Stimulated activated CD8-positive, alpha-beta memory T cell treated with anti-CD3 and anti-CD28 coated beads, Interleukin-2, amount 100 ng/mL, for 1 hour (primary cell): ENCODE measurements around the gene COG3.

Experiments used
- DNase-seq, 2 donors: peaks; one replicate each; pipeline ENCODE4 v3.0.0-alpha.2; 2020; ENCODE audit warnings: low read depth in 2 of 2

Gene COG3

DNA sequence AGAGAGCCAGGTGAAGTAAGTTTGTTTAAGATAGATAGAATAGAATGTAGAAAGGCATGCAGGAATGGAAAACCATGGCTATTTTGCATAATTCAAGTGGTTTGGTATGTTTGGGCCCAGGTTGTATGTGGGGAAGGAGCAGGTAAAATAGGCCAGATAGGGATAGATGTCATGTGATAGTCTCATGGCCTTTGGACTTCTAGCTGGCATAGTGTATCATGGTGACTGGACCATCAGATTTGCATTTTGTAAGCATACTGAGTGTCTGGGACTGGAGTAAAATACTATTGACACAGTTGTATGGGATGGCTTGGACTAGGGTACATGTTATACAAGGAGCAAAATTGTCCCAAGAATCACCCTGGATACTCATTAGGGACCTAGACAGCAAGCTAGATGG lies 38.9 kb downstream of the COG3 start:
- DNase-seq, result no peak

DNA sequence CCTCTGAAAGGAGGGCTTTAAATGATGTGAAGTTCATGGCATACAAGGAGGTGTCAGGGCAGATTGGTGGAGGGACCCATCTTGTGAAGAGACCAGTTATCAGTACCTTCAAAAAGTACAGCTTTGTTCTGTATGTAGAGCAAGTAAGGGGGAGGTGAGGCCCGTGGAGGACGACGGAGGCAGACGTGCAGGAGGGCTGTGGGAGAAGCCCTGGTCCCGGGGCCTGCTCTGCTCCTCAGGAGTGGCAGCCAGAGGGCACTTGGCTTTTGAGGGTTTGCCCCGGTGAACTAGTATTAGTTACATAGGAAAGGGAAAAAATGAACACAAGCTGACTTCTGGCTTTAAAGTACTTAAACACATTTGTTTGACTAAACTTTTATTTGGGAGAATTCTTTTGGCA lies 42.1 kb downstream of the COG3 start:
- no peak for DNase-seq

DNA sequence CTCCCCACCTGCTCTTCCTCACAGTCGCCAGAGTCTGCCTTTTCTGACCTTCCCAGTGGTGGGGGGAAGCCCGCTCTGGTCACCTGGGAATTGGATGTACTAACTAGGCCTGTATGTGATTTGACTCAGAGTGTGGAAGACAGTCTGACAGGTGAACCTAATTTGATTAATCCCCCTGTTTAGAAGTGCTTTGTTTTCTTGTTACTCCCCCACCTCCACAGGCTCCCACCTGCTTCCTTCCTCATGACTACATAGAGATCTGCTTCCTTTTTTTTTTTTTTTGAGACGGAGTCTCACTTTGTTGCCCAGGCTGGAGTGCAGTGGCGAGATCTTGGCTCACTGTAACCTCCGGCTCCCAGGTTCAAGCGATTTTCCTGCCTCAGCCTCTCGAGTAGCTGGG lies 44.0 kb downstream of the COG3 start:
- DNase-seq, result no peak

DNA sequence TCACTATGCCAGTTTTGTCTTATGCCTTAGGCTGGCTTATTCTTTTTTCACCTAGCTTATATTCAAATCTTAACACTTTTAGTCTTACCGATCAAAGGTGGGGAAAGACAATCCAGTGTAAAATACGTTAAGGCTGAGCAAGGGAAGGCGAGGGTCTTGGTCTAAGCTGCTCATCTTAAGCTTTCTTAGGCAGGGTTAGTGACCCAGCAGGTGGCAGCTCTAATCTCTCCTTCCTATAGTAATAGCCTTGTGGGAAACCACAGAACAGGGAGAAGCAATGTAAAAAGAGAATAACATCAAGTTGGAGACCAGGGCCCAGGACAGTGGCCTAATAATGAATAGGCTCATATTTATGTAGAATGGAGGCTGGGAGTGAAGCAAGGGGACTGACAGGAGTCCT lies 45.9 kb downstream of the COG3 start:
- DNase-seq, result no peak

DNA sequence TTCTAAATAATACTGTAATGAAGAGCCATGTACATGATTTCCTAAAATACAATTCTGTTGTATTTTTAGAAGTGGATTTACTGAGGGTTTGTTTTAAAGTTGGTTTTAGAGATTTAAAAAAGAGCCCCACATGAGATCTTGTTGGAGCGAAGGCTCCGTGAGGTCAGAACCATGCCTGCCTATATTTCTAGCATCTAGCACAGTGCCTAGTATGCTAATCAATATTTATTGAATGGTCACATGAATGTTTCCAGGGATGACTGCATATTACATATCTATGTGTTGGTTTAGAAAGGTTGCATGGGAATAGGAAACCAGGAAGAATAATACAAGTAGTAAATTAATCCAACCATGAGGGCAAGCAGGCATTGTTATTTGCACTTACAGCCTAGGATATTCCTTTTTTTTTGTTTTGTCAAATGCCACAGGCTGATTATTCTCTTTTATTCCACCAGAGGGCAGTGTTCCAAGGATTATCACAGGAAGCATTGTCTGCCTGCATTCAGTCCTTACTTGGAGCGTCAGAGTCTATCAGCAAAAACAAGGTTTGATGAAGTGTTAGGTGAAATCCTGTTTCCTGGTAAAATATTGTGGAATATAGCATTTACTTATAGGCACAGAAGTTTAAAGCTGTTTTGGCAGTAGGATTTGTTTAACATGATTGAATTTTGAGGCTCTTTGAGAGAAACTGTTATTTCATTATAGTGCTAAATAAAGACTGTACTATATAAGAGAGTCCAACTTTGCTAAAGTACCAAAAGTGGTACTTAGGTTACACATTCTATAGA lies 46.8 kb downstream of the COG3 start:
- no peak for DNase-seq

DNA sequence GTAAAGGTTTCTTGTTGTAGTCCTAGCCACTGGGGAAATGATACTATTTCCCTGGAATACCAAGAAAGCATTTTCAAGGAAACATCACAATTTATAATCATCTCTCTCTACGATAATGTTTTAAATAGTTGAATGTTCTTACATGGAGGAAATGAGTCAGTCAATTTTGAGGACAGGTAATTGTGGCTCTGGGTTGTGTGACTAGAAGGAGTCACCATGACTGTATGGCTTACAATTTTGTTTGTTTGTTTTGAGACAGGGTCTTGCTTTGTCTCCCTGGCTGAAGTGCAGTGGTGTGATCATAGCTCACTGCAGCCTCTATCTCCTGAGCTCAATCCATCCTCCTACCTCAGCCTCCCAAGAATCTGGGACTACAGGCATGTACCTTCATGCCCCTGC lies 47.4 kb downstream of the COG3 start:
- DNase-seq, result no peak

DNA sequence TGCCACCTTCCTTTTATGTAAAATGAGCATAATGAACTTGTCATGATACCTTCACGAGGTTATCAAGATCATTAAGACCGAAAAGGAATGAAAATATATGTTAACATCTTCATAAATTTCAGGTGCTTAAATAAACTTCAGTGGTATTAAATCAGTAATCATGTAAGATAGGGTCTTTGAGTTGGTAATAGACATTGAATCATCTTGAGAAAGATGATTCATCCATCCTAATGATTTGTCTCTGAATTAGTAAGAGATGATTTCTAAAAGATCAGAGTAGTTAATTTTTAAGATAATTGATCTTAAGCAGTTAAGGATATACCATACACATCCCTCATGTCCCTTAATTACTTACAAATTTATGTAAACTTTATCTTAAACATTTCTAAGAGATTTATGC lies 52.0 kb downstream of the COG3 start:
- DNase-seq, result no peak

DNA sequence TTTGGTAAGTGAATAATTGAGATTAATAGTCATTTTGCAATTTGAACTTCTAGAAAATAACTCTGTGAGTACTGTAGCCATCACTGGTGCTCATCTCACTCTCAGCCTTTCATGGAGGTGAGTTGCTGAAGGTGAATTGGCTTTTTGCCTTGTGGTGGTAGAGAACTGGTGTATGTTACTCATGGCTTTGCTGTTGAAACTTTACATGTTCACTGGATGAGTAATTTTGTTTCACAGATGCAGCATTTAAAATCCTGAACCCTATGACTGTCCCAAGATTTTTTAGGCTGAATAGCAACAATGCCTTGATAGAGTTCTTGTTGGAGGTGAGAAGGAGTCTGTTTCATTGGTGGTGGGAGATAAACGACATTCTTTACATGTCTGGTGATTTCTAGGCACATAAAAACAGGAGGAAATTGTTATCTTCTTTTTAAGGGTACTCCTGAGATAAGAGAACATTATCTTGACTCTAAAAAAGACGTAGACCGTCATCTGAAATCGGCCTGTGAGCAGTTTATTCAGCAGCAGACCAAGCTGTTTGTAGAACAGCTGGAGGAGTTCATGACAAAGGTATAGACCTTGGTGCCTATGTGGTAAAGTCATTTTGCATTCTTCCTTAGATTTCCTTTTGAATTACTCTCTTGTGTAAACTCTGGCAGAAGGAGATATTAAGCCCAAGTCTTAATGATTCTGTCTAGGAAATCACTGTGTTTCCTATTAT lies 53.9 kb downstream of the COG3 start:
- DNase-seq, result no peak

DNA sequence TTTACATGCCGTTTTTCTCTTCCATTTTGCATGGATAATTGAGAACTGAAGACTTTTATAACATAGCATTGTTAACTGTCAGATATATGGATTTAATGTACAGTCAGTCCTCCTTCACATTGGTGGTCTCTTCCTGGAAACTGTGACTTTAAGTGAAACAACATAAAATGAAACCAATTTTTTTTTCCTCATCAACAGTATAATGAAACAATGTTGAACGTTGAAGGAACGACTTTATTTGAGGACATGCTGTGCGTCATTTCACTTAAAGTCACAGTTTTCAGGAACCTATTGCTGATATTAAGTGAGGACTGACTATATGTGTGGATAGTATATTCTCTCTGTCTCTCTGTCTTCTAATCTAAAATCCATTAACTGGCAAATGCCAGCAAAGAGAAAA lies 54.8 kb downstream of the COG3 start:
- DNase-seq, result no peak

DNA sequence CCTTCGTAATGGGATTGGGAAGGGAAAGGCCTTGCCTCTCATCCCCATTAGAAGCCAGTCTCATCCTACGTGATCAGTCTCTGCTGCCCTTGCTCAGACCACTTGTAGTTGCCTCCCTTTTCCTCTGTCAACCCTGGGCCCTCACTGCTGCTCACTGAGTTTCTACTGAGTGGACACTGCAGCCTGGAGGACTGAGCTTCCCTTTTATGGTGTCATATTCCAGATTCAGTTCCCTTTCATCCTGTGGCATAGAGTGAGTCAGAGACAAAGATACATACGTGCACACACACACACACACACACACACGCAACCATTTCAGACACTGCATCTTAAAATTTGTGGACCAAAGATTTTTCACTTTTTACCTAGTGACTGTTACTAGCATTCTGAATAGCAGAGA lies 56.6 kb downstream of the COG3 start:
- no peak for DNase-seq

DNA sequence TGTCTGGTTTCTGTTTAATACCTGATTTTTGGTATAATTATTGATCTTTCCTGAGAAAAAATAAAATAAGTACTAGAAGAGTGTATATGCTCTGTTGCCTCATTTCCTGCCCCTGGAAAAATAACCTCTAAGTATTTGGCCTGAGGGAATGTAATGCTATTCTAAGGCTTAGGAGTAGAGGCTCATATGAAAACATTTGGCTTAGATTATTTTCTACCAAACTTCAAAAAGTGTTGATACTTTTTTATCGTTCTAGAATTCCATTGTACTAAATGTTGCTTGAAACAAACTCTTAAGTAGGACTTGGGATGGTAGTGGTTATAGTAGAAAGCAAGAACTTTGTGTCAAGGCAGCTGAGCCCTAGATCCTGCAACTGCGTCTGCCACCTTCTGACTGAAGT lies 57.8 kb downstream of the COG3 start:
- DNase-seq, result no peak

DNA sequence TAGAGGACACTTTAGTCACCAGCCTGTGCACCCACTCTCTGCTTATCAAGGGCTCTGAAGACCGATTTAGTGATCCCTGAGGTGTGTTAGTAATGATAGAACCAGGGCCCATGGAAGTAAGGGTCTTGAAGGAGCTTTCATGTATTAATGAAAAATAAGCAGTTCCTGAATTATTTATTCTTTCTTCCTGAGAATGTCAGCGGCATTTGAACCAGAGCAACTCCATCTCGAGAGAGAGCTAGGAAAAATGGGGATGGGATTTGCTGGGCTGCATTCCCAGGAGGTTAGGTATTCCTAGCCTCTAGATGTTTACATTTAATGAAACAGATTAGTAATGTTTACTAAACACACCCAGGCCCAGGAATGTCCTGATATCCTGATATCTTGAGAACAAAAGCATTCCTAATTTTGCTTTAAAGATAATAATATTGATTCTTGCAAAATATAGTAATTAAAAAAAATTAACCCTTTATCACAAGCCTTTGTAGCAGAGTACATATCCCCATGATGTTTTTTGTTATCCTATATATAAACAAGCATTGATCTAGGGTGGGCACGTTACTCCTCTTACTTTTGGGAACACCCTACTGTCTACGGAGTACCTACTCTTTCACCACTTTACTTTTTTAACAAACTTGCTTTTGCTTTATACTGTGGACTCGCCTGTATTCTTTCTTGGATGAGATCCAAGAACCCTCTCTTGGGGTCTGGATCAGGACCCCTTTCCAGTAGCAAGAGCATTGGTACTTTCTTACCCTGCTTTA lies 63.1 kb downstream of the COG3 start:
- no peak for DNase-seq

DNA sequence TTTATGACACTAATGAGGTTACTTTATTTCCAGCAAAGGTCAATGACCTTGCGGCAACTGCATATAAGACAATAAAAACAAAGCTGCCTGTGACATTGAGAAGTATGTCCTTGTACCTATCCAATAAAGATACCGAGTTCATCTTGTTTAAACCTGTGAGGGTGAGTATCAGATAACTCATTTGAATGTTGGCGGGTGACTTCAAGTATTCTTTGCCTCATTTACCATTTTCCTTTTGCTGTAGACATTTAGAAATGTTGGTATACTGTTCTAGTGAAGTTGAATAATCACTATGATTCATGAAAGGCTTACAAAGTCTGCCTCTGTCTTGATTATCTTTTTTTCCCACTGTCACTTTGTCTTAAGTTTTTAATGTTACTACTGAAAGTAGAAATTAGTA lies 65.0 kb downstream of the COG3 start:
- no peak for DNase-seq

DNA sequence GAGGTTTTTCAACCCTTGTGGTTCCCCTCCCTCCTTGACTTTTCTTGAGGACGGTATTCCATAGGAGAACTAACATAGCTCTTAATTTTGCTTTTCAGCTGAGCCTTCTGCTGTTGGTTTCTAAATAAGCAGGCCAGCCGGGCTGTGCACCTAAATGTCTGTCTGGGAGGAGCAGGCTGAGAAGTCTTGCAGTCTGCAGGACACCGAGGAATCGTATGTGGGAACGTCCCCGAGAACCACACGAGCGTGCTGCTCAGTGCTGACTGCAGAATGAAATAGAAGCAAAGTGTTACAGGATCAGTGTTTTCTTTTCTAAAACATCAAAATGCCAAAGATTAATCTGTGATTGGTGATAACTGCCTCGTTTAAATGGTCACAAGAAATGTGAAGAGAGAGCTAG lies 69.9 kb downstream of the COG3 start:
- DNase-seq, result no peak

DNA sequence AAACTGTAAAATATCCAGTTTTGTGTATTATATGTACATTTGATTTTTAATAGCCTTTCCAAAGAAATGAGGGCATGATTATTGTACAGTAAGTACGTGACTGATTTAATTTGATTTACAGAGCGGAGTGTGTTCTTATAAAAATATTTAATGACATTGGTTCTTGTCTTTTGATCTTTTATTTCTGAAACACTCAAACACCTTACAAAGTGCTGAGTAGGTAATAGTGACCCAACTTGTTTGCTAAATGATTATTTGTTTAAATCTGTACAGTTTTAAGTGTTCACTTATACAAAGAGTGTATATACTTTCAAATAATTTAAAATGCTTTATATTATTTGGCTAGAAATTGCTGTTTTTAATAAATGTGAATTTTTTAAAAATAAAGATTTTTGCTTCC lies 71.5 kb downstream of the COG3 start:
- no peak for DNase-seq

DNA sequence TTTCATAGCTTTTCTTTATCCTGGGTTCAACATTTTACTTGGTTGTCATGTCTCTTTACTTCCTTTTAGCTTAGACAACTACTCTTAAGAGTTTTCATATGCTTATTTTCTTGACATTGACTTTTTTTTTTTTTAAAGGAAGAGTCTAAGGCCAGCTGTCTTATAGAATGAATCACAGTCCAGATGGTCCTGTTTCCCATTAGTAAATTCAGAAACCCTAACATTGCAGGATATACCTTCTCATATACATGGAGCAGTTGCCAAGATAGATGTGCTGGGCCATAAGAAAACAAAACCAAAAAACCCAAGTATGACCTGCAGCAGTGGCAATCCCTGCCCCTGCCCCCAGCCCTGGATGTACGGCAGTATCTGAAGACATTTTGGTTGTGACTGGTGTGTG lies 72.8 kb downstream of the COG3 start:
- no peak for DNase-seq

DNA sequence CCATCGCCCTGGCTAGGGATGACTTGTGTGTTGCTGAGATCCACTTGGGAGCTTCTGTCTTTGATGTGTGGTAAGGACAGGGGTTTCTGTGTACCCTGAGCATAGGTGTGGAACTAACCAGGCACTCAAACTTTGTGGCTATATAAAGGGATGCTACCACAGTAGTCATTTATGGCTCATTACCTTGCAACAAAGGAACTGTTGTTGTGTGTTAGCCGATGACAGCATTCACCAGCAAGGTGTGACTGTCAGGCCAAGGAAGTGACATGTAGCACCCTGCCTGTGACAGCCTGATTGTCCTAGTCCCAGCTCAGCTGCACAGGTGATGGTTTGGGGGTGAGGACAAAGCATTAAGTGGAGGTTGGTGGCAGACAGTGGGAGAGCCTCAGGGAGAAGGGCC lies 73.6 kb downstream of the COG3 start:
- DNase-seq, result no peak

DNA sequence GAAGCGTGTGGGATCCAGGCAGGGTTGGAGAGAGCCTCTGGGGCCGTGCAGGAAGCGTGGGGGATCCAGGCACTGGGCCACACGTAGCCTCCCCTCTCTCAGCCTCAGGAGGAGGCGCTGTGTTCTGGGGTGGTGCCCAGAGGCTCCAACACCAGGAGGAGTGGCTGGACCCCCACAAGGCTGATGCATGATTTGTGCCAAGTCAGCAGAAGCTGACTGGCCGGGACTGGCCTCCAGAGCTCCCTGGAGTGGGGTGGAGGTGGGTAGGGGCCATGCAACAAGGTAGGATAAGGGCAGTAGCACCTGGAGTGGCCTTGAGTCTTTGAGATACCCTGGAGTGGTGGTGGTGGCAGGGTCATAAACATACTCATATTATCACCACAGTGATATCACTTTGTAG lies 75.5 kb downstream of the COG3 start:
- DNase-seq, result no peak

DNA sequence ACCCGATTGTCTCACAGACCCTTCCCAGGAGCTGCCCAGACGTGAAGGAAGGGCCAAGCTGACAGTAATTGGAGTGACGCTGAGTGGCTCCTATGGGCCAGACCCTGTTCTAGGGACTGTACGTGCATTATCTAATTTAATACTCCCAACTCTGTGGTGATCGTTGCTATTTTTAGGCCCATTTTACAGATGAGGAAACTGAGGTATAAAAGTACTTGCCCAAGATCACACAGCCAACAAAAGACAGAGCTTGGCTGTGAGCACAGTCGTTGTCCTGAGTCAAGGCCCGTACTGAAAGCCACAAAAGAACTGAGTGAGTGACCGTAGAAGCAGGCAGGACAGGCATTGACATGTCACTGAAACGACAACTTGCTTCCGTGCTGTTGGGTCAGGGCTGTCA lies 76.1 kb downstream of the COG3 start:
- DNase-seq, result no peak

DNA sequence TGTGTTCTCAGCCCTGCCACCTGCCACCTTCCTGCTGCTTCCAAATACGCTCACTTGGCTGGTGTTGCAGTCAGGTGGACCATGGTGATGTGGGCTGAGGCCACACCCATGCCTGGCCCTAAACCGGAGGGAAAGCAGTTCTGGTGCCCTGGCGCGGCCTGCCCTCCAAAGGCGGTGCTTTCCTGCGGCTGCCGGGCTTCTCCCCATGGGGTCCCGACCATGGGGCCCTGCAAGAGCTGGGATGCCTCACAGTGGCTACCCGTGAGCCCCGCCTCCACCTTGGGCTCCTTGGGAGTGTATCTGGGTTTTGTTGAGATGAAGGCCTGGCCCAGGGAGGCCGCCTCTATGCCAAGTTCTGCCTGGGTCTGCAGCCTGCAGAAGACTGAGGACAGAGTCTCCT lies 77.1 kb downstream of the COG3 start:
- no peak for DNase-seq

DNA sequence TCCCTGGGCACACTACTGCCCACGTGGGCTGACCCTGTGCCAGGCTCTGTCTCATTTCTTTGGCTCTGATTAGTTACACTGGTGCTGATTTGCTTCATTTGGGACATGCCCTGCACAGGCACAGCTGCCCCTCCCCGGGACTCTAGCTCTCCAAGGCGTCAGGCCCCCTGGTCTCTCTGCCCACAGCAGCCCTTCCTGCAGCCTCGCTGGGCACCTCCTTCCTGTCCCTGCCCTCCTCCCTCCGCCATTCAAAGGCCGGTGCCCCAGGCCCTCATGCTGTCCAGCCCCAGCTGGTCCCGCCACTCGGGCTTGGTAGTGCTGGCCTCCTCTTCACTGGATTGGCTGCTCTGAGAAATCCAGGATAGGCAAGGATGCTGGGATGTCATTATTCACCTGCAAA lies 77.7 kb downstream of the COG3 start:
- DNase-seq, result no peak

DNA sequence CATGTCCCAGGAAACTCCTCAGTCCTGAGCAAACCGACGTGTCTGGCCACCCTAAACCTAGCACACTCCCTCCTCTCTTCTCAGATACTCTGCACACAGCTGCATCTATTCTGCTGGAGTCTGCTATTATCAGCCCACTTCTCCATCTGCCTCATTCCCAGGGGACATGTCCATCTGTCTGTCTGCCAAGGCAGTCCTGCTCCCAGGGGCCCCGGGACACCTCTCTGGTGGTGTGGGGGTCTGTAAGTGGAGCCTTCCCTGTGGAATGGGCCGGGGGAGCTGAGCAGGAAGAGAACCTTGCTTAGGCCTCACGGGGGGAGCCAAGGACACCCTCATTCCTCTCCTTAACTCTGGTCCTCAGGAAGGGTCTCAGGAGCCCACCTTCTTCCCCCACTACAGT lies 78.1 kb downstream of the COG3 start:
- DNase-seq, result no peak

DNA sequence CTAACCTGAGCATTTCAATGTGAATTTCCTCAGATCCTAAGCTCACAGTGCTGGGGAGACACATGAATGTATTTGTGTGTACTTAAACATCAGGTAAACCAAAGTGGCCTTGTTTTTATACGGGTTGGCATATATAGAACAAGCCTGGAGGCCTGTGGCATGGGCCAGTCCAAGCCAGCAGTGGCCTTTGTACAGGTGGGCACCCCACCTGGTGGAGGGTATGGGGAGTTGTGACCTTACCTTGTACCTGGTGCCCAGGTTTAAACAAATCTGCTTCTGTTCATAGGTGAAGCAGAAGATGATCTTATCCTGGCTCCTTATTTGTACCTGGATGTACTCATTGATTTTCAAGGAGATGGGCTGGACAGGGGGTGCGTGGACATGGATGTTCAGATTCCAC lies 79.8 kb downstream of the COG3 start:
- no peak for DNase-seq
